Ishikawa (cell line): Measurements from ENCODE around the gene SRSF10.

Source experiments
- CREB1 ChIP-seq: IDR thresholded peaks from 2 replicates; pipeline ENCODE4 v1.6.1; 2012; ENCODE audit warnings: low read depth
- EGR1 ChIP-seq: IDR thresholded peaks from 2 replicates; pipeline ENCODE4 v1.6.1; 2012
- TAF1 ChIP-seq: IDR thresholded peaks from 2 replicates; pipeline ENCODE4 v1.6.1; 2012; ENCODE audit warnings: low read depth, mild to moderate bottlenecking
- YY1 ChIP-seq: IDR thresholded peaks from 2 replicates; pipeline ENCODE4 v1.6.1; 2012; ENCODE audit warnings: low read depth
- TF ChIP-seq, protein P1 (sequence below): IDR thresholded peaks from 2 replicates; pipeline ENCODE4 v1.6.1; 2012

GRCh38 chr1:24020025-24020424, 39.9 kb upstream of the SRSF10 start:
- TF ChIP-seq YY1 (no peak), TAF1 (no peak), CREB1 (no peak), EGR1 (no peak)
- TF ChIP-seq, protein P1, sequence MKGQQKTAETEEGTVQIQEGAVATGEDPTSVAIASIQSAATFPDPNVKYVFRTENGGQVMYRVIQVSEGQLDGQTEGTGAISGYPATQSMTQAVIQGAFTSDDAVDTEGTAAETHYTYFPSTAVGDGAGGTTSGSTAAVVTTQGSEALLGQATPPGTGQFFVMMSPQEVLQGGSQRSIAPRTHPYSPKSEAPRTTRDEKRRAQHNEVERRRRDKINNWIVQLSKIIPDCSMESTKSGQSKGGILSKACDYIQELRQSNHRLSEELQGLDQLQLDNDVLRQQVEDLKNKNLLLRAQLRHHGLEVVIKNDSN = no peak
